ENCODE results near the gene TUBB6.

The TUBB6 gene

DNA sequence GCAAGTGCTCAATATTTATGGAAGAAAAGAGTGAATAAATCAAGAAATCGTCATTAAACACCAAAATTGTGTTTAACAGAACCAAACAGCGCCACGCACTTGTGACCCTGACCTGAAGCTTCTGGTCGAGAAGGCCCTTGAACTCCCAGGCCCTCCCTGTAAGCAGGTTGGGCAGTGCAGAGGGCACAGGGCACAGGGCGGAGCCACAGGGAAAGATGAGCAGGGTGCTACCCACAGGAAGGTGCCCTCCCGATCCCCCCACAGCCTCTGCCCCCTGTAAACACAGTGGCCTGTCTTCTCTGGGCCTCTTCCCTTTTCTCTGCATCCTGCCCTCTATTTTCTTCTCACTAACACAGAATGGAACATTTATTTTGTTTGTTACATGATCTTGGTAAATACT lies 16.9 kb upstream of the TUBB6 start:
- DNase-seq (ENCODE audit: low spot score), result no peak

DNA sequence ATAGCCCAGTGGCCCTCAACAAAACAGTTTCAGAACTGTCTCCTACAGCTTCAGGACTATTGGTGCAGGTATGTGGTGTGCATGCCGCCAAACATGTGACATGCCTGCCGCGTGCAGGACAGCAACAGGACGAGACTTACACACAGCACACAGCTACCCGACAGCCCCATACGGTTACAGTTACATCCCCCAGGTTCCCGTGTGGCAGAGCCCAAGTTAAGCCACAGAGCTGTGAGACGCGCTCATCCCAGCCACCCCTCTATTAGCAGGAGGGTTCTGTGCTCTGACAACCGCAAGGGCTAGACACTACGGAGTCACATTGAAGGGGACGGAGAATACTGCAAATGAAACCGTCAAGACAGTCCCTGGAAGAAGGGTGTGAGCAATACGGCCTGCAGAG lies 16.4 kb upstream of the TUBB6 start:
- DNase-seq (ENCODE audit: low spot score), result no peak

DNA sequence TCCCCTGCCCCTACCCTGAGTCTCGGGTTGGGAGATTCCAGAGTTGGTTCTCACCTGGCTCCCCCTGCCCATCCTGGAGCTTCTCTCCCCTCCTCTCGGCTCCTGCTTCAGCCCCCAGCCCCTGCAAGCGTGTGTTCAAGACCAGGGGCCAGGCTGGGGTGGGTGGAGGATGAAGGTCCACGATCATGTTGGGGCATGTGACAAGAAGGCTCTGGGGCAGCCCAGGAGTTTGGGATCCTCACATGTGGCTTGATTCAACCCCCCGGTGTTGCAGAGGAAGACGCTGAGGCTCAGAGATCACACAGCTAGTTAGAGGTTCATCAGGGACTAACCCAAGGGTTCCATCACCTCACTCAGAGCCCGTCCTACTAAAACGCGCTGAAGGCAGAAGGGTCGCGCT lies 14.2 kb upstream of the TUBB6 start:
- no peak for DNase-seq (ENCODE audit: low spot score)

DNA sequence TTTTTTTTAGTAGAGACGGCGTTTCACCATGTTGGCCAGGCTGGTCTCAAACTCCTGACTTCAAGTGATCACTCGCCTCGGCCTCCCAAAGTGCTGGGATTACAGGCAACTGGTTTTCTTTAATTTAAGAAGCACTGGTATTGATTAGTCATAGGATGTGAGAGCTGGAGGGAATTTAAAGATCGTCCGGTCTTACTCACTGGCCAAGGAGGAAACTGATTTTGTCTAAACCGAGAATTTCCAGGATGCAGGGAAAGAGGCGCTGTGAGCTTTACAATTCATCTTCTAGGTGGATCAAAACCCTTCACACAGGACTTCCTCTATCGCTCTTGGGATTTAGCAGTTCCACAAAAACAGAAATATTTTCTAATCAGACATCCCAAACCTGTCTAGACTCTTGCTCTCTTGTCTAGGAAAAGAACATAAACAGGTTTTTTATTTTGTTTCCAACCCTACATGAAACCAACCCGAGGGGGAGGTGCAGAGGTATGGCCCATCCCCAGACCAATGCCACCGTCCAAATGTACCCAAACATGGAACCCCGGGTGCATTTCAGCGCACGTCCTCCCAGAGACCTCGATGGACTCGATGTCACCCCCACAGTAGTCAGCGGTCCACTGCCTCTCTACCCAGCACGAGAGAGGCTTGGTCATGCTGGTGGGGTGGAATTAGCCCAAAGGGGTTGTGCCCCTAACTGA lies 12.5 kb upstream of the TUBB6 start:
- DNase-seq (ENCODE audit: low spot score), result peak; percentile 96

DNA sequence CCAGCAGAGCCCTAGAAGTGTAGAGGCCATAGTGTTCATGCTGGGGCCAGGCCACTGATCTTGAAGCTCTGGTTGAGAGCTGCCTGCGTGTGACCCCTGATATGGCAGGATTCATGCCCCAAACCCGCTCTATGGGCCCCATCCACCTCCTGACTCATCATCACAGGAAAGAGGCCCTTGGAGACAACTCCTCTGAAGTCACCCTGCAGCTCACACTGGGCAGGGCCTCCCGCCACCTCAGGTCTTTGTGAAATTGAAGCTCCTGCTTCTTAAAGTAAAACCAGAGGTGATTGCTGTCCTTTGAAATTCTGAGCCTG lies 12.0 kb upstream of the TUBB6 start:
- DNase-seq (ENCODE audit: low spot score), result peak; percentile 87

DNA sequence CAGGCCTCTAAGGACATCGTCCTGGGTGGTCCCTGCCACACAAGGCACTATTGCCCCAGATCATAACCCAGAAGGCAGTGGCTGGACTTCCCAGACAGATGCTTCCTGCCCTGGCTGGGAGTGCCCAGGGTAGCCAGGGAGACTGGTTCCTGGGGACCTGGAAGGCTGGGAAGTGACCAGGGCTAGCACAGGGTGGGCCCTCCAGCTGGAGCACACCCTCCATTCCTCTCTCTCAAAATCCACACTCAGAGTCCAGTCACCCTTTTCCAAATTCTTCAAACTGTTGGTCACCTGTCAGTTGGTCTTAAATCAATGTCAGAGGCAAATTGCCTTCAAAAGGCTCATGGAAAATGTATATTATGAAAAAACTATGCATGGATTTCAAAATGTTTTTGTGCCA lies 11.6 kb upstream of the TUBB6 start:
- peak; percentile 89 for DNase-seq (ENCODE audit: low spot score)

DNA sequence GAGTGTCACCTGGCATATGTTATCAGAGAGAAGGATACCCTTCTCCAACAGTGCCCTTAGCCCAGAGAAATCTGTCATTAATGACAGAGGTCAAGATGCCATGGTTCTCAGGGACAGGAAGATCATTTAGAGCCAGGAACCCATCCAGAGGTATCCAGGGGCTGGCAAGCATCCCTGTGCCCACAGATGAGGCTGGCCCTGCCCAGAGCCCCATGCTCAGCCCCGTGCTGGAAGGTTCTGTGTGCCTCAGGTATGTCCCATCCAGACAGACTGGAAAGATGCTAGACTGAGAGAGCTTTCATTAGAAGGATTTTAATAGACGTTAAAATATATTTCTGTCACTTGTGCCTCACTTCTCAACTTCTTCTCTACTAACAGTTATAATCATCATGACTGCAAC lies 8.2 kb upstream of the TUBB6 start:
- DNase-seq (ENCODE audit: low spot score), result no peak

DNA sequence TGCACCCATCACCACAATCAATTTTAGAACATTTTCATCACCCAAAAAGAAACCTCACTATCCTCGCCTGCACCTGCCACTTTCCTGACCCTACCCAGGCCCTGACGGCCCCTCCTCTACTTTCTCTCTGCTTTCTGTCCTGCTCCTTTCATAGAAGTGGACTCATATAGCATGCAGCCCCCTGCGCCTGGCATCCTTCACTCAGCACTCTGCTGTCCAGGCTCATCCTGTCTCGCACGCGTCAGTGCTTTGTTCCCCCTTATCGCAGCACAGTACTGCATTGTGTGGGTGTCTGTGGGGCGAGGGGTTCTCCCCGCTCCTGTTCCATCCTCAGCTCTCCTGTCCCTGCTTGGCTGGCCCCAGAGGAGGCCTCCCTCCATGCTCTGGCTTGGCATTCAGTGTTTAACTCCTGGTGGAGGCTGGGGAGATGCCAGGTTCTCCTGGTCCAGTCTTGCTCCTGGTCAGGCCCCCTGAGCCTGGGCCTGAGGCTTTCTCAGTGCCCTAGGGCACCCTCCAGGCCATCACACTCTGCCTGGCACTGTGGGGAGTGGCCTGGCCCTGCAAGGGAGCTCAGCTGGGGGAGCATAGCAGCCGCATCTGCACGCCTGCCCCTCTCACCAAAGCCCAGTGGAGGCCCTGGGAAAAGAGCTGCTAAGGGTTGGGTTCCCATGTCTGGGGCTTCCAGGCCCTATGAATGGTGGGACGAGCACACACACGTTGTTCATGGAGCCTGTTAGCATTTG lies 6.6 kb upstream of the TUBB6 start:
- DNase-seq (ENCODE audit: low spot score), result no peak

DNA sequence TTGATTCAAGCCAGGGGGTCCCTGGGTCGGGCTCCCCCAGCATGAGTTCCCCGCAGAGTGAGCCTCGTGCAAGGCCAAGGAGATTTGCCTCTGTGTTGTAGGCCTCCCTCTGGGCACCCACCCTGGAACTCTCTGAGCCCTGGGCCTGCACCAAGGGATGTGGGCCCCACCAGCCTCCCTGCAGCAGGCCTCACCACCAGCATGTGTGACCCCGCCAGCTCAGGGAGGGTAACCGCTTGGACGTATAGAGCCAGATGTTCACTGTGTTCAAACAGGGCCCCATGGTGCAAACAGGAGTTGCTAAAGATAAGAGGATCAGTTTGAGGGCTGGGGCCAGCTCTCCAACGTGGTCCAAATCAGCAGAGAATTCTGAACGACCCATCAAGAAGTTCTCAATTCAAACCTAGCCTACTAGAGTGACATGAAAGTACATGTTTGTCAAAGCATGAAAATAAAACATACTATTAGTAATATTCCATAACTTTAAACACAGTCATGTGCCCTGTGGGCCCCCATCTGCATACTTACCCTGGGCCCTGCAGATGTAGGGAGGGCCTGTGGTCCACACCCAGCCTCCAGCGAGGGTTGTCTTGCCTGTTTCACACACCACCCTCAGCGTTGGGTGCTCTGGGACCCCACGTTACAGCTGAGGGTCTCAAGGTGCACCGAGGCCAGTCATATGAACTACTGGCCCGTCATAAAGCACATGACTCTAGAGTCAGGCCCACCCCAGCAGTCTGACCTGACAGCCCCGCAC lies 5.5 kb upstream of the TUBB6 start:
- no peak for DNase-seq (ENCODE audit: low spot score)

DNA sequence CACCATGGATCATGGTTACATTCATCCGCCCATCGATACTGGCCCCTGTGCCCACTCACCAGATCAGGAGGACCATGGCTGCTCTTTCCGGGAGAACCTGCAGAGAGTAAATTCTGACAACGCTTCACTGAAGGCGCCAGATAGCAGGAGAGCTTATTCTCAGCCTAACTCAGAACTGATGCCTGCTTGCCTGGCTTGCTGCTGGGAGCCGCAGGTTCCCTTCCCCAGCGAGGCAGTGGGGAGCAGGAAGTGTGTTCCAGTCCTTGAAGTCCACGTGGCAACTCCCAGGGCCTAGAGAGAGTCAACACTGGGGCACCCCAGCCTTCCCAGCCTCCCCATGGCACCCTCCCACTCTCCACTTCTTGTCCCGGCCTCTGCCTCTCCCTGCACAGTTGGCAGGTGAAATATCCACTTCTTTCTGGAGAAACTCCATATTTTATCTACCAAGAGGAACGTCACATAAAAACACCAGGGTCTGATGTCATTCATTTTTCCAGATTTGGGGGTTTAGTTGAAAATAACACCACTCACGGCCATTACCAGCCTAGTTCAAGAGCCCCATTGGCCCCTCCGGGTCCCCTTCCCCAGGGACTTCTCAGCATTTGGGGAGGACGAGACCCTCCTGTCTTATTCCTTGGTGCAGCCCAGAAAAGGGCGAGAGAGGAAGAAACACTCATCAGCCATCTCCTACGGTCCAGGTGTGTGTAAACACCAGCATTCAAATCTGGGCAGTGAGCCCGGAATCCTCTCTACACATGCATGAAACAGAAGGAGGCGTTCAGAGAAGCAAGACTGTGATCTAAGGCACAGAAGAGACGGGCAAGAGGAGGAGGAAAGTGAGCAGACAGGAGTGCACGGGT lies 3.5 kb upstream of the TUBB6 start:
- DNase-seq (ENCODE audit: low spot score), result no peak

DNA sequence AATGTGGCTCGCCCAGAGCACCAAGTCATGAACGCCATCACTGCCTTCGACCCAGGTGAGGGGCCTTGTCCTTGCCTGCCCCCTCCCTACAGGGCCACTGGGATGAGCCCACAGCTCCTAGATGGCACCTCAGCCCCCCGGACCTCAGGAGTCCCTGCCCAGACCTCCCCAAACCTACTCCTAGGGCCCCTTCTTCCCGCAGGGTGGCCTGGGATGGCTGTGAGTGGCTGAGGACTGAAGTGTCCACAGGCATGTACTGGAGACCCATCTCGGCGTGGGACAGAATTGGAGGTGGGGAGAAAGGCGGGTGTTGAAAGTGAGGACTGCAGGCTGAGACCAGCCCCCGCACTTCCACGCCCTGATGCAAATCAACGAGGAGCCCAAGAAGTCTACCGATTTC lies 2.8 kb upstream of the TUBB6 start:
- DNase-seq (ENCODE audit: low spot score), result no peak

DNA sequence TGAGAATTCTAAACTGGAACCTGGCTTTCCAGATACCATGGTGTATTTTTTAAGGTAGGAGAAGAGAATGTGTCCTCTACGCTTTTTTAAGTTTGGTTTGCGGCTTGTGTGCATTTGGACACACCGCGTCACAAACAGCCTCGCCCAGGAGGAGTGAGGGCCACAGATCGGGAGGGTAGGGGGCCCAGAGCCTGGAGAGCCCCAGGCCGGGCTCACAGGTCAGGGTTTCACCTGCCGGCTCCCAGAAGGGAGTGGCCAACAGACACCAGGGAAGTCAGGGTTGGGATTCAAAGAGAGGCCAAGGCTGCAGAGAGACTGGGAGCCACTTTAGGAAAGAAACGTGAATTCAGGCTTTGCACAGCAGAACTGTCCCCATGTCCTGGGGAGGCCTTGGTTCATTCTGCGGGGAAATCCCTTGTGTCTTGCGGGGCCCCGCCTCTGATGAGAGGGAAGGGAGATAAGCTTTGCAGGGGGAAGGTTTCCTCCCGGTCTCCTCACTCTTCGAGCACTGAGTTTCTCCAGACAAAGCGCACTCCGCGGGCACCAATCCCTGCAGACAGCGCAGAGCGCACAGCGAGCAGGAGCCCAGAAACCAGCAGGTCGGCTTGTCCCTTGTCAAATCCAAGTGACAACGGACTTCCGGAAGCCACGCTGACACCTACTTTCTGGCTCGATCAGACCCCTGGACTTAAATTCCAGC lies 2.0 kb upstream of the TUBB6 start:
- DNase-seq (ENCODE audit: low spot score), result no peak

DNA sequence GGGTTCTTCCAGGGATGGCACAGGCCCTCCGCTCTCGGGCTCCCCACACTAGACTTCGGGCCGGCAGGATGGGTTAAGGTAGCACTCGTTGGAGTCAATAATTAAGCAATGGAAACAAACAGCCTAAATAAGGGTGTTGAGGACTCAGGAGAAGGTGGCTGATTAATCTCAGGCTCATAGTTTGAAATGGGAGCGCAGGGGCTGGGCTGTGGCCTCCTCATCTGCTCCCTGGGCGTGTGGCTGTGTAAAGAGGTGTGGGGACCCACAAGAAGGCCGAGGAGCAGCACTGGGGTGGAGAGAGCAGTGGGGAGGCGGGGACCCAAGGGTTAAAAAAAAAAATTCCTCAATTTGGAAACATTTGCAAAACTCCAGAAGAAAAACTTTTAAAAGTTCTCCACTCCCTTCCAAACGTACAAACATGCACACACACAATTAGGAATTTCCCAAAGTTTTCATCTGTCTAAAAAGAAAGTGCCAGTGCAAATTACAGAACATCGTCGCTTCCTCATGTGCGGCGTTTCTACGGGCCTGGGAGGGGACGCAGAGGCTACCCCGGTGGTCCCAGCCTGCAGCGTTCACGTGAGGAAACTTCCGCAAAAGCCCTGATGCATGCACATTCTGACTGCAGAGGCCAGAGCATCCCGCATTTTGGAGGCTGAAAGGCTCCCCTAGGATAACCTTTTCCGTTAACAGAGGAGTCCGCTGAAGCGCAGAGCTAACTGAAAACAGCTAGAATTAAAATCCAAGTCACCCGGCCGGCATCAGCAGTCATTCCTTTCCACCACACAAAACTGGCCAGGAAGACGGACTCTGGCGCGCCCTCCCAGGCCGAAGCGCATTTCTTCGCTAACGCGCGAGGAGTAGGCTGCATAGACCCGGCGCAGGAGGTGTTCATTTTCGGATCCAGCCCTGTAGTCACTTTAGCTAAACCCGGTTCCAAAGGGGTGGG lies 1.0 kb upstream of the TUBB6 start:
- no peak for DNase-seq (ENCODE audit: low spot score)

DNA sequence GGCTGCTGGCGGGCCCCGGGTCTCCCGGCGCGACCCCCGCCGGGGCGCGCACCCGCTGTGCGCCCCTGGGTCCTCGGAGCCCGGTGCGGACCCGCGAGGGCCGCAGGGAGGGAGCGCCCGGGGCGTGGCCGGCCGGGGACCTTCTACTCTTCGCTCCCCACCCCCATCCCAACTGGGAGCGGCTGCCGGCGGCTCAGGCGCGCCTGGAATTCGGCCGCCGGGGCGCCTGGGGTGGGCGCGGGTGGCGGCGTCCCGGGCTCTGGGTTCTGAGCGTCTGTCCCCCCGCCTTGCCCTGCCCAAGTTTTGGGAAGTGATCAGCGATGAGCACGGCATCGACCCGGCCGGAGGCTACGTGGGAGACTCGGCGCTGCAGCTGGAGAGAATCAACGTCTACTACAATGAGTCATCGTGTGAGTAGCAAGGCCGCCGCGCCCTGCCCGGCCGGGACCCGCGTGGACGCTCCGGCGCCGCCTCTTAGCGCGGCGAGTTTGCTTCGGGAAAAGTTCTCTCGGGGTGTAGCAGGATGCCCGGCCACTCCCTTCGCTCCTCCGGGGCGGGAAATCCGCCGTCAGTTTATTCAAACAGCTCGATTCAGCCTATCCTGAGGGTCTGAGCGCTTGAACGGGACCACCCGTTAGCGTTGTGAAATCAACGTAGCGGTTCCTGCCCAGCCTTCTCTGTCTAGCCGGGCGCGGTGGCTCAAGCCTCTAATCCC lies 502 bp downstream of the TUBB6 start:
- DNase-seq (ENCODE audit: low spot score), result no peak

DNA sequence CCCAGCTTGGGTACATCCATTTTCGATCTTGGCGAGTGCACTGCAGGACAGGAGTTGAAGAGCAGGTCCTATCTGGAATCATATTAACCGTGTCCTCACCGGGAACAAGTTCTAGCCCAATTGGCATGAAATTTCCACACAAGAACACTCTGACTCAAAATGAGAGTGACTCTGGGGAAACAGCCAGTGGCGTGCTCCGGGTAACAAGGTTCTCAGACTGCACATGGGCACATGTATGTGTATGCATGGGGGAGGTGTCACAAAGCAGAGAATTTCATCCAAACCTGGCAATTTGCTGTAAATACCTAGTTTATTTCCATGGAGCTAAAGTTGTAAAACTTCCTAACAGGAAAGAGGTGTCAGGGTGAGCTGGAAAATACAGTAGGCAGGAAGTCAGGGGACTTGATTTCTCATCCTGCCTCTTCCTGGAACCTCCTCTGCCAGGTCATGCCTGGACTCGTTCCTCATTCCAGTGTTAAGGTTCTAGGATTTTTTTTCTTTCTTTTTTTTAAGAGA lies 1.7 kb downstream of the TUBB6 start:
- DNase-seq (ENCODE audit: low spot score), result no peak

DNA sequence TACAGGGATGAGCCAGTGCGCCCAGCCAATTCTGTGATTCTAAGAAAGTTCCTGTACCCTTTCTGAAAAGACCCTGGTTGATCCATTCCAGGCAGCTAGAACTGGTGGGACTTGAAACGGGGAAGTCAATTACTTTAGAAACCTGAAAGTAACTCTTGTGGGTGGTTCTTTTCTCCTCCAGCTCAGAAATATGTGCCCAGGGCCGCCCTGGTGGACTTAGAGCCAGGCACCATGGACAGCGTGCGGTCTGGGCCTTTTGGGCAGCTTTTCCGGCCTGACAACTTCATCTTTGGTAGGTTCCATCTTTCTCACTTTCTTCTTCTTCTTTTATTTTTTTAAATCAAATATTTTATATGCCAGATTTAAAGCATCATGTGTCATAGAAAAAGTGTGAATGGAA lies 2.7 kb downstream of the TUBB6 start:
- no peak for DNase-seq (ENCODE audit: low spot score)

DNA sequence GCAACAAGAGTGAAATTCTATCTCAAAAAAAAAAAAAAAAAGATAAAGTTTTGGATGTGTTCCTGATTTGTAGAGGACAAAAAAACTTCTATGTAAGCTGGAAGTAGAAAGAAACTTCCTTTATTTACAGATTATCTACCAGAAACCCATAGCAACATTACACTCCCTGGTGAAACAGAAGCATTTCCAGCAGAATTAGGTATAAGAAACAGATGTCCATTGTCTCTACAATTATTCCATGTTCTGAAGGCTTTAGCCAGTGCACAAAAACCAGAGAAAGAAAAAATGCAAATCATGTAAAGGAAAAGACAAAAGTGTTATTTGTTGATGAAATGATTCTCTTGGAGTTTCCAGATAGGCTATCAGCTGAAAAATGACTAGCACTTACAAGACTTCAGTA lies 4.9 kb downstream of the TUBB6 start:
- no peak for DNase-seq (ENCODE audit: low spot score)

DNA sequence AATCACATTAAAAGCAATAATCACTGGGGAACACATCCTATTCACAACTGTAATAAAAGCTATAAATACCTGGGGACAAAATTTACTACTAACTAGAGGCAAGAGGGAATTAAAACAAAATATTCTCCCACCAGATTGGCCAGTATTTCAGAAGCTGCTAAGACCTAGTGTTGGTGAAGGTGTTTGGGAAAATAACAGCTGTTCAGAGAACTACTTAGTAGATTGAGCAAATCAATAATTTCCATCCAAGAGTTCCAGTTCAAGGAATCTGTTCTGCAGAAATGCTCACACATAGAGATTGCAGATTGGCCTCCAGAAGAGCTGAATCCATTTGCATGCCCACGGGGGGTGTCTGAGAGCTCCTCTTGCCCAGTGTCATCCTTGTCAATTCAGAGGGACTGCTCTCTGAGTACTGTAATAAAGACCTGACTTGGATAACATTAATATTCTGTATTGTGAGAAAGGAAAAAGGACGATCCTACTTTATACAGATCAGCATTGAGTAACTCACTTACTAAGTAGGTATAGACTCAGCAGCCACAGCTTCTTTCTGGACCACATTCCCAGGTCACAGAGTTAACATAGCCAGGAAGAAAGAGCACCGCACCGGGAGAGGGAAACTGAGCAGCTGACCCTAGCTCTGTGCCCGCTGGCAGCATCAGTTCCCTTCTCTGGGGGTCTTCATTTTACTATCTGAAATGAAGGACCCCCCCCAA lies 5.6 kb downstream of the TUBB6 start:
- no peak for DNase-seq (ENCODE audit: low spot score)

All from kidney capillary endothelial cell (primary cell).